Measurements from ENCODE around the gene SLU7. TPM values are rescaled to one million over a fixed set of nuclear protein-coding genes. Genes with fewer than 3 reads are reported as not detected.

SLU7 gene
- total RNA-seq, 4 donors from 2014 or later, result 26.6 to 90.0 (median 52.4) TPM

- DNase-seq, result no peak
- Histone ChIP-seq H3K27me3 (no peaks in the 10 kb centered on the region), H3K36me3 (no peaks in the 10 kb centered on the region), H3K4me3 (no peak overlapping the region), H3K27ac (no peak overlapping the region), H3K4me1 (no peaks in the 10 kb centered on the region), H3K9me3 (no peaks in the 10 kb centered on the region)
- intact Hi-C loops (cut with DNase I; ENCODE audit: low total_unique reads), result no loop called here
- TF ChIP-seq CTCF (IDR thresholded peaks at IDR 0.05), result no peak
- TF ChIP-seq POLR2A (IDR thresholded peaks at IDR 0.05), result no peak
These were observed 16.7 kb upstream of the SLU7 start for GRCh38 chr5:160435532-160435931.

- H3K9me3 ChIP-seq, result no peaks in the 10 kb centered on the region
- H3K36me3 ChIP-seq, result no peaks in the 10 kb centered on the region
- intact Hi-C loops (cut with DNase I; ENCODE audit: low total_unique reads), result no loop called here
- no peak overlapping the region for H3K27ac ChIP-seq
- no peaks in the 10 kb centered on the region for H3K4me1 ChIP-seq
- TF ChIP-seq CTCF (IDR thresholded peaks at IDR 0.05) (no peak), POLR2A (IDR thresholded peaks at IDR 0.05) (no peak)
- no peak overlapping the region for H3K4me3 ChIP-seq
- no peaks in the 10 kb centered on the region for H3K27me3 ChIP-seq
- DNase-seq, result no peak
These were observed 15.2 kb upstream of the SLU7 start for GRCh38 chr5:160434022-160434531.

- no peak for DNase-seq
- Histone ChIP-seq H3K4me3 (no peak overlapping the region), H3K36me3 (no peaks in the 10 kb centered on the region), H3K4me1 (no peaks in the 10 kb centered on the region), H3K9me3 (no peaks in the 10 kb centered on the region), H3K27ac (no peak overlapping the region), H3K27me3 (no peaks in the 10 kb centered on the region)
- no peak for TF ChIP-seq POLR2A (IDR thresholded peaks at IDR 0.05)
- no peak for TF ChIP-seq CTCF (IDR thresholded peaks at IDR 0.05)
- intact Hi-C loops (cut with DNase I; ENCODE audit: low total_unique reads), result no loop called here
These were observed 13.9 kb upstream of the SLU7 start for GRCh38 chr5:160432787-160433186.

DNA sequence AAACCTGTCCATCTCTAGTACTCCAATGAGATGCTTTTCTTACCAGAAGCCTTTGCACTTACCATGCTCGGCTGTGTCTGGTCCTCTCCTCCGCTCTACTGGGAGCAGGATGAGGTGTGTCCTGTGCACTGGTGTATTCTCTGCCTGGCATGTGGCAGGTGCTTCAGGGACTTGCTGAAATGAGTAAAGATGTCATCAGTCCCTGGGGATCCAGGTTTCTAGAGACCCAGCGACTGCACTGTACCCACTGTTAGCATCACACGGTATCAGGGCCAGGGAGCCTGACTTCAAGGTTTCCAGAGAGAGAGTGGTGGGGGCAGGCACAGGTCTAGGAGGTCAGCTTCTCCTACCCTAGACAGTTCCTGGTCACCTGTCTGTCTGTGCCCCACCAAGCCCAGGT lies 13.3 kb upstream of the SLU7 start:
- H3K27me3 ChIP-seq, result no peaks in the 10 kb centered on the region
- H3K9me3 ChIP-seq, result no peaks in the 10 kb centered on the region
- no peak overlapping the region for H3K4me3 ChIP-seq
- H3K27ac ChIP-seq, result no peak overlapping the region
- DNase-seq, result no peak
- TF ChIP-seq CTCF (IDR thresholded peaks at IDR 0.05) (no peak), POLR2A (IDR thresholded peaks at IDR 0.05) (no peak)
- H3K36me3 ChIP-seq, result no peaks in the 10 kb centered on the region
- intact Hi-C loops (cut with DNase I; ENCODE audit: low total_unique reads), result no loop called here
- H3K4me1 ChIP-seq, result no peaks in the 10 kb centered on the region

DNA sequence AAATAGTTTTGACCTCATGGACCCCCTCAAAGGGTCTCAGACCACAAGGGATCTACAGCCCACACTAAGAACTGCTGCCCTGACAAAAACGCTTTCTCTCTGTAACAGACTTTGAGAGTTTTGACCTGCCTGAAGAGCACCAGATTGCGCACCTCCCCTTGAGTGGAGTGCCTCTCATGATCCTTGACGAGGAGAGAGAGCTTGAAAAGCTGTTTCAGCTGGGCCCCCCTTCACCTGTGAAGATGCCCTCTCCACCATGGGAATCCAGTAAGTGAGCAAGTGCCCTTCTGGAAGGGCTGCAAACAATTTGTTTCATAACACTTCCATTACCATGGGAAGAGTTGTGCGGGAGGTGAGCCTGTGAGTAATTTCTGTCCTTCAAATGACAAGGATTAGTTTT lies 8.7 kb upstream of the SLU7 start:
- TF ChIP-seq CTCF (IDR thresholded peaks at IDR 0.05) (no peak), POLR2A (IDR thresholded peaks at IDR 0.05) (no peak)
- intact Hi-C loops (cut with DNase I; ENCODE audit: low total_unique reads), result no loop called here

More for the DNA sequence above, 8.7 kb upstream of the SLU7 start:
- H3K9me3 ChIP-seq, result no peaks in the 10 kb centered on the region
- no peak overlapping the region for H3K27ac ChIP-seq
- H3K4me3 ChIP-seq, result no peak overlapping the region
- H3K4me1 ChIP-seq, result no peaks in the 10 kb centered on the region
- no peaks in the 10 kb centered on the region for H3K36me3 ChIP-seq
- DNase-seq, result no peak
- H3K27me3 ChIP-seq, result no peaks in the 10 kb centered on the region
